ENCODE results near the gene IRX3. TPM values are rescaled to one million over a fixed set of nuclear protein-coding genes. Genes with fewer than 3 reads are reported as not detected.

The IRX3 gene
- total RNA-seq, 1 experiment from 2014 or later = not detected

- Histone ChIP-seq H3K36me3 (ENCODE audit: low read depth, low read length) (no peaks in the 10 kb centered on the region), H3K79me2 (ENCODE audit: low read length) (no peaks in the 10 kb centered on the region), H3K9me3 (ENCODE audit: low read length) (no peaks in the 10 kb centered on the region), H3K27ac (ENCODE audit: low read length) (no peak overlapping the region), H4K20me1 (ENCODE audit: low read length) (no peaks in the 10 kb centered on the region), H2AFZ (ENCODE audit: low read length) (no peak overlapping the region), H3K27me3 (ENCODE audit: low read length) (no peaks in the 10 kb centered on the region; the same call in 1 of the 2 replicates), H3K9me2 (replicated peaks; ENCODE audit: low read length) (no peaks in the 10 kb centered on the region), H3K4me1 (ENCODE audit: insufficient read depth, low read length) (no peaks in the 10 kb centered on the region), H3K4me3 (ENCODE audit: low read length) (no peak overlapping the region), H3K4me2 (ENCODE audit: low read length) (no peak overlapping the region), H3K9ac (ENCODE audit: low read length) (no peak overlapping the region), H3F3A (ENCODE audit: low read length, unreplicated experiment) (no peaks in the 10 kb centered on the region)
- CTCF ChIA-PET = no interaction called here
- POLR2A ChIA-PET (ENCODE audit: unreplicated experiment) = no interaction called here
- ATAC-seq (no peak), DNase-seq (no peak)
- TF ChIP-seq CTCF (conservative IDR thresholded peaks at IDR 0.05; ENCODE audit: low read depth, low read length) (no peak), EZH2 (IDR thresholded peaks at IDR 0.05; ENCODE audit: low read length, unreplicated experiment) (no peak)
- intact Hi-C loops (cut with micrococcal nuclease) = no loop called here
- no TSS peak for BruUV-seq (replicated peaks)
These were observed 27.2 kb upstream of the IRX3 start for GRCh38 chr16:54313789-54314188.

GRCh38 chr16:54312502-54312991 lies 26.0 kb upstream of the IRX3 start:
- no peak for ATAC-seq
- Histone ChIP-seq H3K27me3 (ENCODE audit: low read length) (no peaks in the 10 kb centered on the region; the same call in 1 of the 2 replicates), H3K36me3 (ENCODE audit: low read depth, low read length) (no peaks in the 10 kb centered on the region), H3K9me3 (ENCODE audit: low read length) (no peaks in the 10 kb centered on the region), H2AFZ (ENCODE audit: low read length) (no peak overlapping the region), H3K27ac (ENCODE audit: low read length) (no peak overlapping the region), H3K4me3 (ENCODE audit: low read length) (no peak overlapping the region), H3K4me1 (ENCODE audit: insufficient read depth, low read length) (no peaks in the 10 kb centered on the region), H4K20me1 (ENCODE audit: low read length) (no peaks in the 10 kb centered on the region), H3K79me2 (ENCODE audit: low read length) (no peaks in the 10 kb centered on the region), H3K9me2 (replicated peaks; ENCODE audit: low read length) (no peaks in the 10 kb centered on the region), H3F3A (ENCODE audit: low read length, unreplicated experiment) (no peaks in the 10 kb centered on the region), H3K4me2 (ENCODE audit: low read length) (no peak overlapping the region), H3K9ac (ENCODE audit: low read length) (no peak overlapping the region)
- intact Hi-C loops (cut with micrococcal nuclease) = no loop called here
- ChIA-PET POLR2A (ENCODE audit: unreplicated experiment) (no interaction called here), CTCF (no interaction called here)
- TF ChIP-seq EZH2phosphoT487 (IDR thresholded peaks at IDR 0.05; ENCODE audit: borderline replicate concordance, low read length) = no peak
- TF ChIP-seq EZH2 (IDR thresholded peaks at IDR 0.05; ENCODE audit: low read length, unreplicated experiment) = no peak
- TF ChIP-seq CTCF (conservative IDR thresholded peaks at IDR 0.05; ENCODE audit: low read depth, low read length) = no peak
- DNase-seq = no peak
- BruUV-seq (replicated peaks) = no TSS peak

- H3K4me1 ChIP-seq (ENCODE audit: insufficient read depth, low read length) = no peaks in the 10 kb centered on the region
- H3K9ac ChIP-seq (ENCODE audit: low read length) = no peak overlapping the region
- no peaks in the 10 kb centered on the region for H3K9me3 ChIP-seq (ENCODE audit: low read length)
- intact Hi-C loops (cut with micrococcal nuclease) = no loop called here
- H3K79me2 ChIP-seq (ENCODE audit: low read length) = no peaks in the 10 kb centered on the region
- ATAC-seq = no peak
- ChIA-PET CTCF (no interaction called here), POLR2A (ENCODE audit: unreplicated experiment) (no interaction called here)
- no peak overlapping the region for H3K4me2 ChIP-seq (ENCODE audit: low read length)
- TF ChIP-seq EZH2phosphoT487 (IDR thresholded peaks at IDR 0.05; ENCODE audit: borderline replicate concordance, low read length) (no peak), EZH2 (IDR thresholded peaks at IDR 0.05; ENCODE audit: low read length, unreplicated experiment) (no peak), CTCF (conservative IDR thresholded peaks at IDR 0.05; ENCODE audit: low read depth, low read length) (no peak)
- H3K27me3 ChIP-seq (ENCODE audit: low read length) = no peaks in the 10 kb centered on the region; the same call in 1 of the 2 replicates
- H3K4me3 ChIP-seq (ENCODE audit: low read length) = no peak overlapping the region
- DNase-seq = no peak
- H3F3A ChIP-seq (ENCODE audit: low read length, unreplicated experiment) = no peaks in the 10 kb centered on the region
- no peak overlapping the region for H3K27ac ChIP-seq (ENCODE audit: low read length)
- H3K9me2 ChIP-seq (replicated peaks; ENCODE audit: low read length) = no peaks in the 10 kb centered on the region
- H3K36me3 ChIP-seq (ENCODE audit: low read depth, low read length) = no peaks in the 10 kb centered on the region
- no peaks in the 10 kb centered on the region for H4K20me1 ChIP-seq (ENCODE audit: low read length)
- BruUV-seq (replicated peaks) = no TSS peak
- no peak overlapping the region for H2AFZ ChIP-seq (ENCODE audit: low read length)
These were observed 22.8 kb upstream of the IRX3 start for GRCh38 chr16:54309341-54309740.
